Neural progenitor cell (in vitro differentiated cells): Measurements from ENCODE around the gene MMD2. TPM values are rescaled to one million over a fixed set of nuclear protein-coding genes. Genes with fewer than 3 reads are reported as not detected.

Experiments used
- DNase-seq: peaks from one replicate; pipeline ENCODE4 v3.0.0-alpha.2; 2016; ENCODE audit warnings: low spot score
- H2AFZ ChIP-seq: fragments of 200-600 bp; sonication (generic); replicated peaks from 2 replicates; pipeline ENCODE4 v1.6.1; 2016; ENCODE audit warnings: antibody characterized with exemption
- H3F3A ChIP-seq: fragments of 200-600 bp; sonication (generic); 2 replicates; pipeline ENCODE4 v1.6.1; 2016; ENCODE audit warnings: antibody characterized with exemption, low read depth
- H3K27ac ChIP-seq: fragments of 200-600 bp; sonication (generic); 2 replicates; pipeline ENCODE4 v1.5.1; 2016; ENCODE audit warnings: mild to moderate bottlenecking
- H3K27me3 ChIP-seq: fragments of 200-600 bp; sonication (generic); 2 replicates; pipeline ENCODE4 v1.6.1; 2016; ENCODE audit warnings: mild to moderate bottlenecking, moderate library complexity
- H3K36me3 ChIP-seq: fragments of 200-600 bp; sonication (generic); 2 replicates; pipeline ENCODE4 v1.5.1; 2016
- H3K4me1 ChIP-seq: fragments of 200-600 bp; sonication (generic); 2 replicates; pipeline ENCODE4 v1.6.1; 2016; ENCODE audit warnings: mixed run types
- H3K4me2 ChIP-seq: fragments of 200-600 bp; sonication (generic); 2 replicates; pipeline ENCODE4 v1.6.1; 2016
- H3K4me3 ChIP-seq: fragments of 200-600 bp; sonication (generic); 2 replicates; pipeline ENCODE4 v1.5.1; 2016
- H3K79me2 ChIP-seq: fragments of 200-600 bp; sonication (generic); 2 replicates; pipeline ENCODE4 v1.6.1; 2016; ENCODE audit warnings: low read depth
- H3K9ac ChIP-seq: fragments of 200-600 bp; sonication (generic); 2 replicates; pipeline ENCODE4 v1.6.1; 2016
- H3K9me3 ChIP-seq: fragments of 200-600 bp; sonication (generic); 2 replicates; pipeline ENCODE4 v1.5.1; 2016; ENCODE audit warnings: low read depth
- H4K20me1 ChIP-seq: fragments of 200-600 bp; sonication (generic); 2 replicates; pipeline ENCODE4 v1.6.1; 2016; ENCODE audit warnings: low read depth
- H3K27ac Mint-ChIP-seq: 3 replicates; pipeline ENCODE4 v1.8.0; 2021; ENCODE audit warnings: mixed read lengths
- H3K27me3 Mint-ChIP-seq: 2 replicates; pipeline ENCODE4 v1.8.0; 2022; ENCODE audit warnings: low read depth, mild to moderate bottlenecking, inconsistent platforms, moderate library complexity, mixed read lengths; ENCODE audit not compliant: insufficient read depth
- H3K36me3 Mint-ChIP-seq: 3 replicates; pipeline ENCODE4 v1.8.0; 2021; ENCODE audit warnings: mixed read lengths
- H3K4me1 Mint-ChIP-seq: 3 replicates; pipeline ENCODE4 v1.8.0; 2021; ENCODE audit warnings: mixed read lengths
- H3K4me3 Mint-ChIP-seq: 3 replicates; pipeline ENCODE4 v1.8.0; 2021; ENCODE audit warnings: mild to moderate bottlenecking, moderate library complexity, mixed read lengths
- H3K9me3 Mint-ChIP-seq: 3 replicates; pipeline ENCODE4 v1.8.0; 2020; ENCODE audit warnings: mixed read lengths
- CTCF ChIP-seq: fragments of 200-600 bp; sonication (generic); IDR thresholded peaks from 2 replicates; pipeline ENCODE4 v1.5.1; 2017; ENCODE audit warnings: antibody characterized with exemption, mild to moderate bottlenecking
- EZH2 ChIP-seq: fragments of 200-600 bp; sonication (generic); IDR thresholded peaks from 2 replicates; pipeline ENCODE4 v1.6.1; 2017; ENCODE audit warnings: antibody characterized with exemption, mild to moderate bottlenecking, moderate library complexity
- EZH2phosphoT487 ChIP-seq: fragments of 200-600 bp; sonication (generic); IDR thresholded peaks from 2 replicates; pipeline ENCODE4 v1.6.1; 2017; ENCODE audit warnings: antibody characterized with exemption
- total RNA-seq: library from RNA; depleted of rRNA; stranded (reverse); fragments of >200 nt; gene quantifications from 2 replicates; pipeline ENCODE4 v1.2.3, GENCODE V29; 2015; ENCODE audit warnings: low replicate concordance

MMD2 gene
- total RNA-seq, 1 donor from 2014 or later, result not detected

- Histone ChIP-seq H3K4me1 (no peaks in the 10 kb centered on the region), H3K79me2 (no peaks in the 10 kb centered on the region), H3K27ac (no peak overlapping the region), H3F3A (no peaks in the 10 kb centered on the region), H3K36me3 (no peaks in the 10 kb centered on the region), H3K27me3 (peaks cover 2% of the 10 kb centered on the region), H3K9ac (no peak overlapping the region), H3K4me2 (no peak overlapping the region), H2AFZ (no peak overlapping the region), H3K4me3 (no peak overlapping the region), H3K9me3 (no peaks in the 10 kb centered on the region), H4K20me1 (no peaks in the 10 kb centered on the region)
- DNase-seq, result no peak
- Mint-ChIP-seq H3K27me3 (peaks cover 10% of the 10 kb centered on the region), H3K36me3 (peaks cover 13% of the 10 kb centered on the region), H3K4me3 (no peak overlapping the region), H3K27ac (no peak overlapping the region), H3K9me3 (no peaks in the 10 kb centered on the region), H3K4me1 (peaks cover 27% of the 10 kb centered on the region)
- no peak for TF ChIP-seq EZH2
- no peak for TF ChIP-seq CTCF
- TF ChIP-seq EZH2phosphoT487, result no peak
These were observed 82.4 kb downstream of the MMD2 start for GRCh38 chr7:4876586-4876985.

- peaks cover 25% of the 10 kb centered on the region for H3K4me1 Mint-ChIP-seq
- H3K27me3 Mint-ChIP-seq, result peaks cover 10% of the 10 kb centered on the region
- H3K4me2 ChIP-seq, result no peak overlapping the region
- no peaks in the 10 kb centered on the region for H3K9me3 ChIP-seq
- no peak overlapping the region for H3K27ac Mint-ChIP-seq
- peaks cover 19% of the 10 kb centered on the region for H3K36me3 Mint-ChIP-seq
- no peaks in the 10 kb centered on the region for H3K36me3 ChIP-seq
- H3K79me2 ChIP-seq, result no peaks in the 10 kb centered on the region
- H4K20me1 ChIP-seq, result no peaks in the 10 kb centered on the region
- no peaks in the 10 kb centered on the region for H3K9me3 Mint-ChIP-seq
- H2AFZ ChIP-seq, result no peak overlapping the region
- no peak overlapping the region for H3K27ac ChIP-seq
- no peak overlapping the region for H3K4me3 Mint-ChIP-seq
- no peak overlapping the region for H3K4me3 ChIP-seq
- no peak overlapping the region for H3K9ac ChIP-seq
- no peaks in the 10 kb centered on the region for H3K27me3 ChIP-seq
- H3F3A ChIP-seq, result no peaks in the 10 kb centered on the region
- H3K4me1 ChIP-seq, result no peaks in the 10 kb centered on the region
- no peak for DNase-seq
- TF ChIP-seq EZH2 (no peak), EZH2phosphoT487 (no peak), CTCF (no peak)
These were observed 83.6 kb downstream of the MMD2 start for GRCh38 chr7:4875391-4875790.

GRCh38 chr7:4873071-4873944 is 85.7 kb downstream of the MMD2 start:
- Mint-ChIP-seq H3K4me1 (peaks cover 6% of the 10 kb centered on the region), H3K4me3 (no peak overlapping the region), H3K27ac (peak overlapping the region; percentile 79), H3K9me3 (peaks cover 9% of the 10 kb centered on the region), H3K36me3 (peaks cover 30% of the 10 kb centered on the region), H3K27me3 (peaks cover 16% of the 10 kb centered on the region)
- Histone ChIP-seq H3K4me3 (no peak overlapping the region), H3K9me3 (no peaks in the 10 kb centered on the region), H3F3A (no peaks in the 10 kb centered on the region), H3K4me2 (no peak overlapping the region), H3K9ac (no peak overlapping the region), H3K36me3 (no peaks in the 10 kb centered on the region), H3K4me1 (no peaks in the 10 kb centered on the region), H3K27ac (no peak overlapping the region), H3K27me3 (no peaks in the 10 kb centered on the region), H4K20me1 (no peaks in the 10 kb centered on the region), H2AFZ (no peak overlapping the region), H3K79me2 (no peaks in the 10 kb centered on the region)
- TF ChIP-seq CTCF (no peak), EZH2phosphoT487 (no peak), EZH2 (no peak)
- no peak for DNase-seq
